ENCODE measurements around the gene ATRX.

- TF ChIP-seq, protein P1, sequence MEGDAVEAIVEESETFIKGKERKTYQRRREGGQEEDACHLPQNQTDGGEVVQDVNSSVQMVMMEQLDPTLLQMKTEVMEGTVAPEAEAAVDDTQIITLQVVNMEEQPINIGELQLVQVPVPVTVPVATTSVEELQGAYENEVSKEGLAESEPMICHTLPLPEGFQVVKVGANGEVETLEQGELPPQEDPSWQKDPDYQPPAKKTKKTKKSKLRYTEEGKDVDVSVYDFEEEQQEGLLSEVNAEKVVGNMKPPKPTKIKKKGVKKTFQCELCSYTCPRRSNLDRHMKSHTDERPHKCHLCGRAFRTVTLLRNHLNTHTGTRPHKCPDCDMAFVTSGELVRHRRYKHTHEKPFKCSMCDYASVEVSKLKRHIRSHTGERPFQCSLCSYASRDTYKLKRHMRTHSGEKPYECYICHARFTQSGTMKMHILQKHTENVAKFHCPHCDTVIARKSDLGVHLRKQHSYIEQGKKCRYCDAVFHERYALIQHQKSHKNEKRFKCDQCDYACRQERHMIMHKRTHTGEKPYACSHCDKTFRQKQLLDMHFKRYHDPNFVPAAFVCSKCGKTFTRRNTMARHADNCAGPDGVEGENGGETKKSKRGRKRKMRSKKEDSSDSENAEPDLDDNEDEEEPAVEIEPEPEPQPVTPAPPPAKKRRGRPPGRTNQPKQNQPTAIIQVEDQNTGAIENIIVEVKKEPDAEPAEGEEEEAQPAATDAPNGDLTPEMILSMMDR (IDR thresholded peaks at IDR 0.05; ENCODE audit: borderline replicate concordance, extremely low read depth, low read length, poor library complexity, severe bottlenecking) = no peak
- no peak for TF ChIP-seq EZH2 (IDR thresholded peaks at IDR 0.05; ENCODE audit: borderline replicate concordance, low read depth, low read length, severe bottlenecking)
These were observed 42.3 kb downstream of the ATRX start for GRCh38 chrX:77743720-77744119.

Measured in DND-41 (cell line).